Kidney (tissue), 14 donors: Measurements from ENCODE around the gene LARGE1. TPM values are rescaled to one million over a fixed set of nuclear protein-coding genes. Genes with fewer than 3 reads are reported as not detected.

Source experiments
- DNase-seq, 5 donors: peaks; one replicate each; pipeline ENCODE4 v3.0.0-alpha.2; 2013 to 2020
- FAIRE-seq: peaks from 2 replicates; lab custom pipeline; 2012; peaks lifted over from hg19 to GRCh38; lab: Jason Lieb, UNC
- H3K27ac ChIP-seq, 2 donors: one replicate each; pipeline ENCODE4 v1.7.0; 2013; ENCODE audit warnings: low read depth in 2 of 2, low read length in 2 of 2, inconsistent platforms in 1 of 2
- H3K27me3 ChIP-seq: one replicate; pipeline ENCODE4 v1.7.1; 2013; ENCODE audit warnings: low read length, inconsistent platforms; ENCODE audit not compliant: control insufficient read depth, insufficient read depth
- H3K36me3 ChIP-seq, 3 donors: one replicate each; pipeline versions ENCODE4 v1.7.0 to v1.7.1; 2013; ENCODE audit warnings: low read length in 3 of 3, control low read depth in 1 of 3, inconsistent platforms in 1 of 3; ENCODE audit not compliant: insufficient read depth in 3 of 3, control insufficient read depth in 2 of 3
- H3K4me1 ChIP-seq, 3 donors: one replicate each; pipeline versions ENCODE4 v1.7.0 to v1.7.1; 2013; ENCODE audit warnings: low read length in 3 of 3, inconsistent platforms in 1 of 3, low read depth in 1 of 3; ENCODE audit not compliant: control insufficient read depth in 2 of 3, insufficient read depth in 2 of 3
- H3K4me3 ChIP-seq, 3 donors: one replicate each; pipeline versions ENCODE4 v1.7.0 to v1.8.1; 2013; ENCODE audit warnings: low read length in 3 of 3, control low read depth in 1 of 3, inconsistent platforms in 1 of 3
- H3K9ac ChIP-seq, 3 donors: one replicate each; pipeline versions ENCODE4 v1.7.0 to v1.7.1; 2013; ENCODE audit warnings: low read length in 3 of 3, control low read depth in 1 of 3, inconsistent platforms in 1 of 3
- H3K9me3 ChIP-seq, 3 donors: one replicate each; pipeline versions ENCODE4 v1.7.0 to v1.7.1; 2013; ENCODE audit warnings: low read length in 3 of 3, control low read depth in 1 of 3, inconsistent platforms in 1 of 3; ENCODE audit not compliant: control insufficient read depth in 2 of 3, insufficient read depth in 1 of 3
- CTCF ChIP-seq: IDR thresholded peaks from 3 replicates; pipeline ENCODE4 v1.5.1; 2012; ENCODE audit warnings: mild to moderate bottlenecking, moderate library complexity, borderline replicate concordance; ENCODE audit not compliant: insufficient read depth; ENCODE audit errors: extremely low read depth
- intact Hi-C: fragments of 100-400 bp; cut with DNase I; formaldehyde crosslinking; loops from one replicate; pipeline ENCODE4 v1.11.1; 2022
- polyA plus RNA-seq: library from polyadenylated mRNA; stranded (reverse); fragments of 350-450 nt; fragmentation: Illumina TruSeq; extraction: RNeasy Lipid Tissue Mini Kit (QIAGEN cat#74804); gene quantifications from one replicate; pipeline ENCODE4 v1.2.3, GENCODE V29; 2014; ENCODE audit warnings: low read depth, low replicate concordance; ENCODE audit not compliant: insufficient read depth
- total RNA-seq: library from RNA; stranded (reverse); fragmentation: NEBNext Ultra II Directional; extraction: Animal tissue kit (Norgen Biotek cat#: 25700); gene quantifications from one replicate; pipeline ENCODE4 v1.2.1, GENCODE V29; 2021
- donor health status: control.
- donor health status: control.
- donor health status: control.
- donor health status: control.
- donor health status: control.
- donor health status: DM: yes; HTN: yes; CAD: no.
- donor health status: Normal renal cell carcinoma (clear cell type).

The LARGE1 gene
- total and polyA plus RNA-seq, 2 donors from 2014 or later: 5.0 to 22.9 TPM

- no peak for FAIRE-seq
- Histone ChIP-seq H3K4me3 (no peak overlapping the region), H3K9me3 (peaks cover 0 to 15% (median 0%) of the 10 kb centered on the region in 3 donors), H3K4me1 (no peaks in the 10 kb centered on the region), H3K9ac (no peak overlapping the region), H3K27ac (no peak overlapping the region), H3K27me3 (no peaks in the 10 kb centered on the region), H3K36me3 (no peaks in the 10 kb centered on the region)
- DNase-seq: no peak
- intact Hi-C loops: no loop called here
- TF ChIP-seq CTCF: no peak
Observed at GRCh38 chr22:33717694-33718396, 202.4 kb downstream of the LARGE1 start.

GRCh38 chr22:33715237-33715985, 204.9 kb downstream of the LARGE1 start:
- Histone ChIP-seq H3K4me1 (no peaks in the 10 kb centered on the region), H3K27ac (no peak overlapping the region), H3K36me3 (no peaks in the 10 kb centered on the region), H3K9me3 (peaks cover 0 to 15% (median 0%) of the 10 kb centered on the region in 3 donors), H3K27me3 (no peaks in the 10 kb centered on the region), H3K4me3 (no peak overlapping the region), H3K9ac (no peak overlapping the region)
- no peak for TF ChIP-seq CTCF
- peak in 4 of 5 donors; percentile 59 to 87 (median 74) for DNase-seq
- intact Hi-C loops: no loop called here
- FAIRE-seq: no peak

- Histone ChIP-seq H3K4me3 (no peak overlapping the region), H3K36me3 (no peaks in the 10 kb centered on the region), H3K27me3 (no peaks in the 10 kb centered on the region), H3K27ac (no peak overlapping the region), H3K9ac (no peak overlapping the region), H3K4me1 (no peaks in the 10 kb centered on the region), H3K9me3 (peaks cover 0 to 15% (median 0%) of the 10 kb centered on the region in 3 donors)
- no peak for FAIRE-seq
- no peak for TF ChIP-seq CTCF
- DNase-seq: no peak
- intact Hi-C loops: no loop called here
Observed at GRCh38 chr22:33710326-33710725, 209.9 kb downstream of the LARGE1 start.
